Osteoblast (primary cell): ENCODE results near the gene PMIS2. TPM values are rescaled to one million over a fixed set of nuclear protein-coding genes. Genes with fewer than 3 reads are reported as not detected.

ENCODE experiments used
- DNase-seq: peaks from one replicate; pipeline ENCODE4 v3.0.0; 2011; ENCODE audit warnings: low spot score, mixed read lengths; ENCODE audit not compliant: insufficient read length; ENCODE audit errors: missing footprints
- H2AFZ ChIP-seq: 2 replicates; pipeline ENCODE4 v1.6.0; 2011; ENCODE audit warnings: mild to moderate bottlenecking, low read length
- H3K27ac ChIP-seq: 2 replicates; pipeline ENCODE4 v1.5.1; 2011; ENCODE audit warnings: mild to moderate bottlenecking, low read depth, low read length, moderate library complexity
- H3K27me3 ChIP-seq: 2 replicates; pipeline ENCODE4 v1.6.0; 2012; ENCODE audit warnings: mild to moderate bottlenecking, control low read depth, inconsistent platforms, low read length, moderate library complexity; ENCODE audit not compliant: insufficient read depth
- H3K36me3 ChIP-seq: 2 replicates; pipeline ENCODE4 v1.5.1; 2011; ENCODE audit warnings: mild to moderate bottlenecking, low read length, control low read depth, moderate library complexity; ENCODE audit not compliant: insufficient read depth
- H3K4me1 ChIP-seq: 2 replicates; pipeline ENCODE4 v1.5.1; 2011; ENCODE audit warnings: mild to moderate bottlenecking, low read length, control low read depth, moderate library complexity; ENCODE audit not compliant: insufficient read depth
- H3K4me2 ChIP-seq: 2 replicates; pipeline ENCODE4 v1.6.0; 2011; ENCODE audit warnings: mild to moderate bottlenecking, low read length; ENCODE audit not compliant: insufficient read depth
- H3K4me3 ChIP-seq: fragments of 200-600 bp; sonication (generic); 3 replicates; pipeline ENCODE4 v1.5.1; 2012; ENCODE audit warnings: mild to moderate bottlenecking, low read length, inconsistent platforms; ENCODE audit not compliant: insufficient read depth
- H3K79me2 ChIP-seq: 2 replicates; pipeline ENCODE4 v1.6.0; 2012; ENCODE audit warnings: mild to moderate bottlenecking, low read length, control low read depth, inconsistent platforms; ENCODE audit not compliant: insufficient read depth
- H3K9me3 ChIP-seq: 2 replicates; pipeline ENCODE4 v1.5.1; 2011; ENCODE audit warnings: low read depth, low read length, control low read depth
- H4K20me1 ChIP-seq: 2 replicates; pipeline ENCODE4 v1.6.0; 2012; ENCODE audit warnings: mild to moderate bottlenecking, low read length, control low read depth; ENCODE audit not compliant: insufficient read depth
- total RNA-seq: library from RNA; depleted of rRNA; stranded (reverse); fragments of >200 nt; gene quantifications from 2 replicates; pipeline ENCODE4 v1.2.3, GENCODE V29; 2012
- TF ChIP-seq, protein P1 (sequence below): IDR thresholded peaks from 2 replicates; pipeline ENCODE4 v1.5.1; 2011; ENCODE audit warnings: mild to moderate bottlenecking, low read depth, low read length, moderate library complexity; ENCODE audit errors: extremely low read depth

The PMIS2 gene
- total RNA-seq, 1 donor = not detected

DNA sequence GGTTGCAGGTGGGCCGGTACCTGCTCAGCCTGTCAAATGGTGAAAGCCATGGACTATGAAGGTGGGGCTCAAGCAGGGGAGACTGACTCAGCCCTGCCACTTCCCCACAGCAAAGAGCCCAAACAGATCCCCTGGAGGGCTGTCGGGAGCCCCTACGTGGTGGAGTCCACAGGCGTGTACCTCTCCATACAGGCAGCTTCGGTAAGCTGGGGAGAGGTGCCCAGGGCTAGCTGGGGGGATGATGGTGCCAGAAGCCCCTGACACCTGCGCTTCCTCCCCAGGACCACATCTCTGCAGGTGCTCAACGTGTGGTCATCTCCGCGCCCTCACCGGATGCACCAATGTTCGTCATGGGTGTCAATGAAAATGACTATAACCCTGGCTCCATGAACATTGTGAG, 43.8 kb upstream of the PMIS2 start:
- peaks cover 3% of the 10 kb centered on the region for H4K20me1 ChIP-seq
- no peak for DNase-seq
- TF ChIP-seq, protein P1, sequence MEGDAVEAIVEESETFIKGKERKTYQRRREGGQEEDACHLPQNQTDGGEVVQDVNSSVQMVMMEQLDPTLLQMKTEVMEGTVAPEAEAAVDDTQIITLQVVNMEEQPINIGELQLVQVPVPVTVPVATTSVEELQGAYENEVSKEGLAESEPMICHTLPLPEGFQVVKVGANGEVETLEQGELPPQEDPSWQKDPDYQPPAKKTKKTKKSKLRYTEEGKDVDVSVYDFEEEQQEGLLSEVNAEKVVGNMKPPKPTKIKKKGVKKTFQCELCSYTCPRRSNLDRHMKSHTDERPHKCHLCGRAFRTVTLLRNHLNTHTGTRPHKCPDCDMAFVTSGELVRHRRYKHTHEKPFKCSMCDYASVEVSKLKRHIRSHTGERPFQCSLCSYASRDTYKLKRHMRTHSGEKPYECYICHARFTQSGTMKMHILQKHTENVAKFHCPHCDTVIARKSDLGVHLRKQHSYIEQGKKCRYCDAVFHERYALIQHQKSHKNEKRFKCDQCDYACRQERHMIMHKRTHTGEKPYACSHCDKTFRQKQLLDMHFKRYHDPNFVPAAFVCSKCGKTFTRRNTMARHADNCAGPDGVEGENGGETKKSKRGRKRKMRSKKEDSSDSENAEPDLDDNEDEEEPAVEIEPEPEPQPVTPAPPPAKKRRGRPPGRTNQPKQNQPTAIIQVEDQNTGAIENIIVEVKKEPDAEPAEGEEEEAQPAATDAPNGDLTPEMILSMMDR = no peak
- peaks cover 14% of the 10 kb centered on the region for H3K36me3 ChIP-seq
- H3K4me3 ChIP-seq = no peak overlapping the region
- no peak overlapping the region for H3K4me2 ChIP-seq
- no peak overlapping the region for H3K27ac ChIP-seq
- H3K9me3 ChIP-seq = no peaks in the 10 kb centered on the region
- H3K4me1 ChIP-seq = peaks cover 14% of the 10 kb centered on the region
- H3K27me3 ChIP-seq = no peaks in the 10 kb centered on the region
- H2AFZ ChIP-seq = no peak overlapping the region
- peaks cover 35% of the 10 kb centered on the region for H3K79me2 ChIP-seq

DNA sequence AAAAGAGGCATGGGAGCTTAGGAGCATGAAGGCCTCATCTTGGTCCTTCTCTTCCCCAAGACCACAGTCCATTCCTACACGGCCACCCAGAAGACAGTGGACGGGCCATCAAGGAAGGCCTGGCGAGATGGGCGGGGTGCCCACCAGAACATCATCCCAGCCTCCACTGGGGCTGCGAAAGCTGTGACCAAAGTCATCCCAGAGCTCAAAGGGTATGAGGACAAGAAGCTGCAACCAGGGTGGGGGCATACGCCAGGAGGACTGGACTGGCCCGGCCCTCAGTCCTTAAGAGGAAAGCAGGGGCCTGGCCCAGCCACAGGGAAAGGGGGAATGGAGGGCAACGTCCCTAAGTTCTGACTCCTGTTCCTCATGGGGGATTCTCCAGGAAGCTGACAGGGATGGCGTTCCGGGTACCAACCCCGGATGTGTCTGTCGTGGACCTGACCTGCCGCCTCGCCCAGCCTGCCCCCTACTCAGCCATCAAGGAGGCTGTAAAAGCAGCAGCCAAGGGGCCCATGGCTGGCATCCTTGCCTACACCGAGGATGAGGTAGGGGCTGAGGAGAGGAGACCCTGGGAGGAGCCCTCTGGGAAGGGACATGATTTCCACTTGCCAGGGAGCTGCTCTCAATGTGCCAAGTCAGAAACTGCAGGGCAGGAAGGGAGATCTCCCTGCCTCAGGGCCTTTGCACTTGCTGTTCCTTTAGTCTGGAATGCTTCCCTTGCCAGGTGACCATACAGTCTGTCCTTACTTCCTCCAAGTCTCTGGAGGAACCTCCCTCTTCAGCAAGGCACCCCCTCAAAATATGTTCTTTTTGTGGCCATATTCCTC, 42.5 kb upstream of the PMIS2 start:
- TF ChIP-seq, protein P1 = no peak

DNA sequence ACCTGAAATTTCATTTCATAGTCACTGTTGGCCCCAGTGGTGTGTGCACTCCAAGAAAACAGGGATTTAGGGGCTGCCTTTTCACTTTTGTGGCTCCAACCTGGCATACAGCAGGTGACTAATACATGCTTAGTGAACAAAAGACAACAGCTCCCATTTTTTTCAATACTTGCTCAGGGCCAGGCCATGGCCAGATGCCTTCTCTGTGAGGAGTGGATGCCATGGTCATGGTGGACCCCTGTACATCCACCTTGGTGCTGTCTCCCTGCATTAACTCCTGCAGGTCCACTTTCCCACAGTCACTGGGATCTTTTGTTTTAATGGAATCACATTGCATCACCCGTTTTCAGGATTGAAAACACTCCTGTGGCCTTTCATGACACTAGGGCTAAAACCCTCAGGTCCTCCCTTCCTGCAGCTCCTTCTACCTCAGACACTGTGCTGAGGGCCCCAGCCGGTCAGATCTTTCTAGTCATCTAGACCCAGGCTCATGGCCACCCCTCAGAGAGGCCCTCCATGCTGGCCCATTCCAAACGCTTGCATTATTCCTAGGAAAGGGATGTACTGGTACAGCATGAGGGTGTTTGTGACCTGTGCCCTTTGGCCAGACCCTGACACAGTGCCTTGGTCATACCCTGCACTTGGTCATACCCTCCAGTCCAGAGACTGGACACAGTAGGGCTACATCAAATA, 41.7 kb upstream of the PMIS2 start:
- TF ChIP-seq, protein P1 = no peak
- peak; percentile 77 for DNase-seq
- Histone ChIP-seq H3K27ac (peak overlapping the region; percentile 88), H3K4me3 (peak overlapping the region; percentile 97), H3K4me1 (peaks cover 14% of the 10 kb centered on the region), H3K36me3 (peaks cover 17% of the 10 kb centered on the region), H2AFZ (peak overlapping the region; percentile 93), H3K9me3 (no peaks in the 10 kb centered on the region), H4K20me1 (peaks cover 3% of the 10 kb centered on the region), H3K4me2 (peak overlapping the region; percentile 86), H3K27me3 (no peaks in the 10 kb centered on the region), H3K79me2 (peaks cover 38% of the 10 kb centered on the region)

More for the DNA sequence above, 42.5 kb upstream of the PMIS2 start:
- H3K79me2 ChIP-seq = peaks cover 38% of the 10 kb centered on the region
- no peak overlapping the region for H3K4me3 ChIP-seq
- no peak overlapping the region for H2AFZ ChIP-seq
- DNase-seq = peak; percentile 75
- H3K4me1 ChIP-seq = peaks cover 14% of the 10 kb centered on the region
- no peaks in the 10 kb centered on the region for H3K27me3 ChIP-seq
- no peak overlapping the region for H3K27ac ChIP-seq
- peaks cover 17% of the 10 kb centered on the region for H3K36me3 ChIP-seq
- H3K9me3 ChIP-seq = no peaks in the 10 kb centered on the region
- H3K4me2 ChIP-seq = no peak overlapping the region
- peaks cover 3% of the 10 kb centered on the region for H4K20me1 ChIP-seq
